Vagina (tissue), 2 donors: ENCODE data around the gene MRPL27. TPM values are rescaled to one million over a fixed set of nuclear protein-coding genes. Genes with fewer than 3 reads are reported as not detected.

Experiments used
- DNase-seq, 2 donors: peaks; one replicate each; pipeline ENCODE4 v3.0.0-alpha.2; 2017; ENCODE audit errors: extremely low spot score in 2 of 2
- H3K27ac ChIP-seq: fragments of 200-600 bp; sonication (generic); one replicate; pipeline ENCODE4 v1.5.1; 2019
- H3K27me3 ChIP-seq: fragments of 200-600 bp; sonication (generic); one replicate; pipeline ENCODE4 v1.5.1; 2019
- H3K36me3 ChIP-seq, 2 donors: fragments of 200-600 bp; sonication (generic); one replicate each; pipeline ENCODE4 v1.5.1; 2017 to 2019
- H3K4me1 ChIP-seq: fragments of 200-600 bp; sonication (generic); one replicate; pipeline ENCODE4 v1.5.1; 2019
- H3K4me3 ChIP-seq, 2 donors: fragments of 200-600 bp; sonication (generic); 1 replicate in 1 of 2; 2 replicates in 1 of 2; pipeline ENCODE4 v1.5.1; 2016 to 2019
- H3K9me3 ChIP-seq: fragments of 200-600 bp; sonication (generic); one replicate; pipeline ENCODE4 v1.5.1; 2019
- POLR2A ChIP-seq, 2 donors: fragments of 450-650 bp; IDR thresholded peaks; one replicate each; pipeline ENCODE4 v1.6.1; 2017; ENCODE audit warnings: antibody characterized with exemption in 2 of 2, mild to moderate bottlenecking in 2 of 2, moderate library complexity in 2 of 2
- POLR2AphosphoS5 ChIP-seq, 2 donors: sonication (generic); formaldehyde crosslinking; IDR thresholded peaks; one replicate each; pipeline ENCODE4 v1.9.0; 2017; ENCODE audit warnings: antibody characterized with exemption in 2 of 2, mild to moderate bottlenecking in 2 of 2, low read depth in 1 of 2; ENCODE audit not compliant: insufficient read depth in 1 of 2
- intact Hi-C: fragments of 100-400 bp; cut with DNase I; formaldehyde crosslinking; loops from one replicate; pipeline ENCODE4 v1.15.1; 2023
- total RNA-seq: library from RNA; depleted of rRNA; stranded (reverse); fragments of >200 nt; gene quantifications from one replicate; pipeline ENCODE4 v1.2.3, GENCODE V29; 2016
- TF ChIP-seq, protein P1 (sequence below), 3 experiments: fragments of 450-650 bp in 2 of 3; fragments of 200-600 bp in 1 of 3; sonication (generic) in 1 of 3; IDR thresholded peaks; one replicate each; pipeline ENCODE4 v1.5.1; 2017 to 2019; ENCODE audit warnings: antibody characterized with exemption in 3 of 3, mild to moderate bottlenecking in 2 of 3, moderate library complexity in 2 of 3

MRPL27 gene
- total RNA-seq, 1 donor from 2014 or later: 41.7 TPM

DNA sequence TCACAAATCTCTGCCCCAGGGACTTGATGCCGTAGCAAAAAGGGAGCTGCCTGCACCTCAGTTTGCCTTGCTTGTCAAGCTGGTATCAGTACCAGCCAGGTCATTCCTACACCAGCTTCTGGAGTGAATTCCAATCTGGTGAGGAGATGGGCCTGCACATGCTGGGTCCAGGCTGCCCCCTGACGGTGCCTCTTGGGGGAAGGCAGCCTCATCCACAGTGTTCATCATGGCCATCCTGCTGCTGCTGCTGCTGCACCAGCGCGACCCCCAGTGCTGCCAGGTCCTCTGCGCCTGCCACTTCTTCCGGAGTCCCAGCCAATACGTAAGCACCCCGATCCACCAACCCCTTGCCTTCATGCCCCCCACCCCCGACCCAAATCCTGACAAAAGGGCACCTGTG lies 8.3 kb downstream of the MRPL27 start:
- H3K4me1 ChIP-seq: peaks cover 18% of the 10 kb centered on the region
- no peaks in the 10 kb centered on the region for H3K9me3 ChIP-seq
- H3K27ac ChIP-seq: no peak overlapping the region
- no peaks in the 10 kb centered on the region for H3K27me3 ChIP-seq
- peaks cover 0 to 42% of the 10 kb centered on the region in 2 donors for H3K36me3 ChIP-seq
- H3K4me3 ChIP-seq: no peak overlapping the region
- intact Hi-C loops: no loop called here
- no peak for DNase-seq
- no peak for TF ChIP-seq POLR2A (IDR thresholded peaks at IDR 0.05)
- TF ChIP-seq POLR2AphosphoS5 (IDR thresholded peaks at IDR 0.05; ENCODE audit: insufficient read depth in 1 of 2, low read depth in 1 of 2): no peak
- TF ChIP-seq, protein P1, sequence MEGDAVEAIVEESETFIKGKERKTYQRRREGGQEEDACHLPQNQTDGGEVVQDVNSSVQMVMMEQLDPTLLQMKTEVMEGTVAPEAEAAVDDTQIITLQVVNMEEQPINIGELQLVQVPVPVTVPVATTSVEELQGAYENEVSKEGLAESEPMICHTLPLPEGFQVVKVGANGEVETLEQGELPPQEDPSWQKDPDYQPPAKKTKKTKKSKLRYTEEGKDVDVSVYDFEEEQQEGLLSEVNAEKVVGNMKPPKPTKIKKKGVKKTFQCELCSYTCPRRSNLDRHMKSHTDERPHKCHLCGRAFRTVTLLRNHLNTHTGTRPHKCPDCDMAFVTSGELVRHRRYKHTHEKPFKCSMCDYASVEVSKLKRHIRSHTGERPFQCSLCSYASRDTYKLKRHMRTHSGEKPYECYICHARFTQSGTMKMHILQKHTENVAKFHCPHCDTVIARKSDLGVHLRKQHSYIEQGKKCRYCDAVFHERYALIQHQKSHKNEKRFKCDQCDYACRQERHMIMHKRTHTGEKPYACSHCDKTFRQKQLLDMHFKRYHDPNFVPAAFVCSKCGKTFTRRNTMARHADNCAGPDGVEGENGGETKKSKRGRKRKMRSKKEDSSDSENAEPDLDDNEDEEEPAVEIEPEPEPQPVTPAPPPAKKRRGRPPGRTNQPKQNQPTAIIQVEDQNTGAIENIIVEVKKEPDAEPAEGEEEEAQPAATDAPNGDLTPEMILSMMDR (IDR thresholded peaks at IDR 0.05): no peak

- Histone ChIP-seq H3K9me3 (no peaks in the 10 kb centered on the region), H3K27ac (no peak overlapping the region), H3K4me3 (no peak overlapping the region), H3K27me3 (no peaks in the 10 kb centered on the region), H3K4me1 (peaks cover 18% of the 10 kb centered on the region), H3K36me3 (peaks cover 0 to 39% of the 10 kb centered on the region in 2 donors)
- no peak for TF ChIP-seq POLR2AphosphoS5 (IDR thresholded peaks at IDR 0.05; ENCODE audit: insufficient read depth in 1 of 2, low read depth in 1 of 2)
- TF ChIP-seq, protein P1 (IDR thresholded peaks at IDR 0.05): no peak
- TF ChIP-seq POLR2A (IDR thresholded peaks at IDR 0.05): no peak
- intact Hi-C loops: no loop called here
- no peak for DNase-seq
These were observed 8.9 kb downstream of the MRPL27 start for GRCh38 chr17:50364061-50364458.

GRCh38 chr17:50363217-50364060 lies 9.5 kb downstream of the MRPL27 start:
- no peak for DNase-seq
- H3K4me3 ChIP-seq: no peak overlapping the region
- no peaks in the 10 kb centered on the region for H3K9me3 ChIP-seq
- no peak overlapping the region for H3K27ac ChIP-seq
- H3K27me3 ChIP-seq: no peaks in the 10 kb centered on the region
- intact Hi-C loops: no loop called here
- peaks cover 18% of the 10 kb centered on the region for H3K4me1 ChIP-seq
- peaks cover 0 to 39% of the 10 kb centered on the region in 2 donors for H3K36me3 ChIP-seq
- no peak for TF ChIP-seq POLR2AphosphoS5 (IDR thresholded peaks at IDR 0.05; ENCODE audit: insufficient read depth in 1 of 2, low read depth in 1 of 2)
- TF ChIP-seq, protein P1 (IDR thresholded peaks at IDR 0.05): no peak

- Histone ChIP-seq H3K36me3 (peaks cover 0 to 39% of the 10 kb centered on the region in 2 donors), H3K27ac (no peak overlapping the region), H3K9me3 (no peaks in the 10 kb centered on the region), H3K27me3 (no peaks in the 10 kb centered on the region), H3K4me3 (no peak overlapping the region), H3K4me1 (peaks cover 18% of the 10 kb centered on the region)
- no peak for DNase-seq
- intact Hi-C loops: no loop called here
- TF ChIP-seq, protein P1 (IDR thresholded peaks at IDR 0.05): no peak
These were observed 10.3 kb downstream of the MRPL27 start for GRCh38 chr17:50362661-50363060.
